CD14-positive monocyte (primary cell): ENCODE data around the gene NUBP2. TPM values are rescaled to one million over a fixed set of nuclear protein-coding genes. Genes with fewer than 3 reads are reported as not detected.

Source experiments
- DNase-seq, 3 donors: peaks; one replicate each; pipeline ENCODE4 v3.0.0-alpha.2; 2011 to 2022
- H2AFZ ChIP-seq: 2 replicates; pipeline ENCODE4 v1.6.0; 2012; ENCODE audit warnings: mild to moderate bottlenecking, low read depth, low read length, inconsistent platforms; ENCODE audit not compliant: insufficient read depth, poor library complexity, severe bottlenecking
- H3K27ac ChIP-seq, 2 donors: 1 replicate in 1 of 2; 2 replicates in 1 of 2; pipeline ENCODE4 v1.5.1; 2012 to 2013; ENCODE audit warnings: low read length in 2 of 2, control low read depth in 1 of 2, inconsistent platforms in 1 of 2, low read depth in 1 of 2, mild to moderate bottlenecking in 1 of 2
- H3K27me3 ChIP-seq, 2 donors: one replicate each; pipeline versions ENCODE4 v1.6.0 to v1.6.1; 2011 to 2013; ENCODE audit warnings: low read length in 2 of 2; ENCODE audit not compliant: control insufficient read depth in 2 of 2, insufficient read depth in 2 of 2
- H3K36me3 ChIP-seq, 2 donors: replicated peaks in 1 of 2; 1 replicate in 1 of 2; 2 replicates in 1 of 2; pipeline versions ENCODE4 v1.5.1 to v1.6.1; 2012 to 2013; ENCODE audit warnings: low read length in 2 of 2, control low read depth in 1 of 2, inconsistent platforms in 1 of 2, mild to moderate bottlenecking in 1 of 2; ENCODE audit not compliant: insufficient read depth in 2 of 2, control insufficient read depth in 1 of 2
- H3K4me1 ChIP-seq, 2 donors: 1 replicate in 1 of 2; 2 replicates in 1 of 2; pipeline versions ENCODE4 v1.5.1 to v1.6.1; 2012 to 2013; ENCODE audit warnings: low read length in 2 of 2, control low read depth in 1 of 2, inconsistent platforms in 1 of 2, mild to moderate bottlenecking in 1 of 2, moderate library complexity in 1 of 2; ENCODE audit not compliant: insufficient read depth in 2 of 2, control insufficient read depth in 1 of 2
- H3K4me2 ChIP-seq: replicated peaks from 2 replicates; pipeline ENCODE3; 2012; ENCODE audit warnings: low read length, moderate library complexity, mild to moderate bottlenecking; ENCODE audit not compliant: poor library complexity, severe bottlenecking; ENCODE audit errors: extremely low read depth
- H3K4me3 ChIP-seq, 3 experiments: fragments of 200-600 bp in 1 of 3; sonication (generic) in 1 of 3; replicated peaks in 1 of 3; 1 replicate in 2 of 3; 2 replicates in 1 of 3; pipeline ENCODE4 v1.5.1; 2011 to 2013; ENCODE audit warnings: low read length in 3 of 3, mild to moderate bottlenecking in 3 of 3, control low read depth in 2 of 3, low read depth in 2 of 3, inconsistent platforms in 1 of 3, moderate library complexity in 1 of 3
- H3K79me2 ChIP-seq: 2 replicates; pipeline ENCODE4 v1.6.0; 2012; ENCODE audit warnings: mild to moderate bottlenecking, control low read depth, inconsistent platforms, low read length, moderate library complexity; ENCODE audit not compliant: insufficient read depth
- H3K9ac ChIP-seq: 2 replicates; pipeline ENCODE4 v1.6.0; 2017; ENCODE audit warnings: low read length, mild to moderate bottlenecking; ENCODE audit not compliant: insufficient read depth, poor library complexity, severe bottlenecking
- H3K9me3 ChIP-seq, 2 donors: replicated peaks in 1 of 2; 1 replicate in 1 of 2; 2 replicates in 1 of 2; pipeline versions ENCODE4 v1.5.1 to v1.6.1; 2012 to 2013; ENCODE audit warnings: low read length in 2 of 2, control low read depth in 1 of 2; ENCODE audit not compliant: control insufficient read depth in 1 of 2, insufficient read depth in 1 of 2
- H4K20me1 ChIP-seq: 2 replicates; pipeline ENCODE4 v1.6.0; 2012; ENCODE audit warnings: mild to moderate bottlenecking, low read length, control low read depth, moderate library complexity; ENCODE audit not compliant: insufficient read depth
- H3K27ac Mint-ChIP-seq, 7 donors: one replicate each; pipeline ENCODE4 v1.8.0; 2020; ENCODE audit warnings: mild to moderate bottlenecking in 7 of 7, mixed read lengths in 7 of 7, moderate library complexity in 6 of 7, inconsistent platforms in 2 of 7
- H3K27me3 Mint-ChIP-seq, 3 donors: one replicate each; pipeline ENCODE4 v1.8.0; 2021 to 2022; ENCODE audit warnings: low read depth in 3 of 3, mild to moderate bottlenecking in 3 of 3, mixed read lengths in 3 of 3, moderate library complexity in 3 of 3, inconsistent platforms in 1 of 3
- H3K36me3 Mint-ChIP-seq, 2 donors: one replicate each; pipeline ENCODE4 v1.8.0; 2020; ENCODE audit warnings: mixed read lengths in 2 of 2, inconsistent platforms in 1 of 2, mild to moderate bottlenecking in 1 of 2
- H3K4me1 Mint-ChIP-seq: one replicate; pipeline ENCODE4 v1.8.0; 2020; ENCODE audit warnings: mild to moderate bottlenecking, mixed read lengths
- H3K4me3 Mint-ChIP-seq, 2 donors: one replicate each; pipeline ENCODE4 v1.8.0; 2020; ENCODE audit warnings: mild to moderate bottlenecking in 2 of 2, mixed read lengths in 2 of 2, moderate library complexity in 1 of 2
- H3K9me3 Mint-ChIP-seq, 7 donors: one replicate each; pipeline ENCODE4 v1.8.0; 2020 to 2022; ENCODE audit warnings: mixed read lengths in 7 of 7, mild to moderate bottlenecking in 6 of 7, moderate library complexity in 6 of 7, inconsistent platforms in 2 of 7
- CTCF ChIP-seq: fragments of 200-600 bp; IDR thresholded peaks from one replicate; pipeline ENCODE4 v1.8.0; 2022; ENCODE audit warnings: antibody characterized with exemption, mild to moderate bottlenecking
- WGBS: methylation state at CpG from one replicate; pipeline ENCODE4 v1.1.5; 2013; ENCODE audit warnings: missing lambda C conversion rate; ENCODE audit not compliant: insufficient coverage; 5-methylcytosine and 5-hydroxymethylcytosine counted together
- intact Hi-C, 2 donors: fragments of 100-400 bp; cut with micrococcal nuclease; formaldehyde crosslinking; loops; one replicate each; pipeline versions ENCODE4 v1.15.0 to v1.15.1; 2023
- polyA plus RNA-seq, 3 donors: library from polyadenylated mRNA; depleted of rRNA in 1 of 3; unstranded in 2 of 3; stranded (reverse) in 1 of 3; fragments of 300-500 nt in 2 of 3; fragments of >200 nt in 1 of 3; fragmentation: Illumina TruSeq in 2 of 3; gene quantifications; 1 replicate in 2 of 3; 2 replicates in 1 of 3; pipeline ENCODE4 v1.2.3, GENCODE V29; 2012 to 2021

Gene NUBP2
- polyA plus RNA-seq, 3 donors: 34.4 to 69.5 (median 57.9) TPM

- 90% methylated on average over 13 of the region's 18 CpGs for WGBS
- peaks cover 0 to 2% (median 0%) of the 10 kb centered on the region in 7 donors for H3K9me3 Mint-ChIP-seq
- no peak overlapping the region for H3K27ac ChIP-seq
- no peaks in the 10 kb centered on the region for H3K9me3 ChIP-seq
- H3K4me1 Mint-ChIP-seq: no peaks in the 10 kb centered on the region
- no peaks in the 10 kb centered on the region for H3K27me3 Mint-ChIP-seq
- H3K79me2 ChIP-seq: no peaks in the 10 kb centered on the region
- no peak overlapping the region for H3K4me2 ChIP-seq
- no peak for TF ChIP-seq CTCF
- H3K27ac Mint-ChIP-seq: no peak overlapping the region
- H3K36me3 ChIP-seq: peaks cover 37 to 46% of the 10 kb centered on the region in 2 donors
- no peaks in the 10 kb centered on the region for H3K4me1 ChIP-seq
- no peak overlapping the region for H3K9ac ChIP-seq
- H3K27me3 ChIP-seq: no peaks in the 10 kb centered on the region
- H4K20me1 ChIP-seq: peaks cover 11% of the 10 kb centered on the region
- no peak overlapping the region for H2AFZ ChIP-seq
- DNase-seq: no peak
- H3K4me3 ChIP-seq: no peak overlapping the region
- intact Hi-C loops: no loop called here
- no peak overlapping the region for H3K4me3 Mint-ChIP-seq
- peaks cover 39 to 68% of the 10 kb centered on the region in 2 donors for H3K36me3 Mint-ChIP-seq
Observed at GRCh38 chr16:1808691-1809090, 25.9 kb downstream of the NUBP2 start.

- Histone ChIP-seq H3K36me3 (peaks cover 42 to 53% of the 10 kb centered on the region in 2 donors), H2AFZ (no peak overlapping the region), H3K4me2 (no peak overlapping the region), H3K9ac (no peak overlapping the region), H3K4me3 (no peak overlapping the region), H3K27me3 (no peaks in the 10 kb centered on the region), H3K4me1 (no peaks in the 10 kb centered on the region), H3K9me3 (no peaks in the 10 kb centered on the region), H3K27ac (no peak overlapping the region), H3K79me2 (no peaks in the 10 kb centered on the region), H4K20me1 (peaks cover 14% of the 10 kb centered on the region)
- TF ChIP-seq CTCF: no peak
- H3K36me3 Mint-ChIP-seq: peaks cover 44 to 75% of the 10 kb centered on the region in 2 donors
- no peaks in the 10 kb centered on the region for H3K4me1 Mint-ChIP-seq
- 88% methylated on average over 23 of the region's 28 CpGs for WGBS
- intact Hi-C loops: no loop called here
- peaks cover 0 to 2% (median 0%) of the 10 kb centered on the region in 7 donors for H3K9me3 Mint-ChIP-seq
- no peak overlapping the region for H3K4me3 Mint-ChIP-seq
- no peaks in the 10 kb centered on the region for H3K27me3 Mint-ChIP-seq
- no peak for DNase-seq
- no peak overlapping the region for H3K27ac Mint-ChIP-seq
Observed at GRCh38 chr16:1809281-1809801, 26.6 kb downstream of the NUBP2 start.
